ENCODE measurements around the gene ERC2.

- TF ChIP-seq GATA2 (IDR thresholded peaks at IDR 0.05; ENCODE audit: low read depth, low read length) (no peak), GATA3 (IDR thresholded peaks at IDR 0.05; ENCODE audit: low read depth, low read length) (no peak)
Observed at GRCh38 chr3:55639896-55640765, 828.1 kb downstream of the ERC2 start.

All from SH-SY5Y (cell line).